ENCODE data around the gene CATSPERB. TPM values are rescaled to one million over a fixed set of nuclear protein-coding genes. Genes with fewer than 3 reads are reported as not detected.

Gene CATSPERB
- total RNA-seq, 2 donors from 2014 or later = 2.2 to 2.9 TPM

DNA sequence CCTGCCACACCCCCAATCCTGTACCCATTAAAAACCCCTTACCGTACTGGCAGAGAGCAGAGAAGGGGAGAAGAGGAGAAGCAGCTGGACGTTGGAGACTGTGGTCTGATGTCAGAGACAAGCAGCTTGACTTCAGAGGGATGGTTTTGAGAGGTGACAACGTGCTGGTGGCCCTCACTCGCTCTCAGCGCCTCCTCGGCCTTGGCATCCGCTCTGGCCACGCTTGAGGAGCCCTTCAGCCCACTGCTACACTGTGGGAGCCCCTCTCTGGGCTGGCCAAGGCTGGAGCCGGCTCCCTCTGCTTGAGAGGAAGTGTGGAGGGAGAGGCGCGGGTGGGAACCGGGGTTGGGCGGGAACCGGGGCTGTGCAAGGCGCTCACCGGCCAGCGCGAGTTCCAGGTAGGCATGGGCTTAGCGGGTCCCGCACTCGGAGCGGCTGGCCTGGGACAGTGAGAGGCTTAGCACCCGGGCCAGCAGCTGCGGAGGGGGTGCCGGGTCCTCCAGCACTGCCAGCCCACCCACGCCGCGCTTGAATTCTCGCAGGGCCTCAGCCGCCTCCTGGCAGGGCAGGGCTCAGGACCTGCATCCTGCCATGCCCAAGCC, 154.2 kb downstream of the CATSPERB start:
- Histone ChIP-seq H3K4me1 (no peaks in the 10 kb centered on the region), H3K27ac (no peak overlapping the region), H3K36me3 (no peaks in the 10 kb centered on the region), H3K27me3 (peaks cover 3% of the 10 kb centered on the region), H3K9me3 (no peaks in the 10 kb centered on the region), H3K4me3 (no peak overlapping the region), H3K9ac (ENCODE audit: low read depth in 2 of 2, low read length in 2 of 2) (no peak overlapping the region)
- no peak for DNase-seq
- intact Hi-C loops (cut with DNase I) = no loop called here
- TF ChIP-seq, protein P1, sequence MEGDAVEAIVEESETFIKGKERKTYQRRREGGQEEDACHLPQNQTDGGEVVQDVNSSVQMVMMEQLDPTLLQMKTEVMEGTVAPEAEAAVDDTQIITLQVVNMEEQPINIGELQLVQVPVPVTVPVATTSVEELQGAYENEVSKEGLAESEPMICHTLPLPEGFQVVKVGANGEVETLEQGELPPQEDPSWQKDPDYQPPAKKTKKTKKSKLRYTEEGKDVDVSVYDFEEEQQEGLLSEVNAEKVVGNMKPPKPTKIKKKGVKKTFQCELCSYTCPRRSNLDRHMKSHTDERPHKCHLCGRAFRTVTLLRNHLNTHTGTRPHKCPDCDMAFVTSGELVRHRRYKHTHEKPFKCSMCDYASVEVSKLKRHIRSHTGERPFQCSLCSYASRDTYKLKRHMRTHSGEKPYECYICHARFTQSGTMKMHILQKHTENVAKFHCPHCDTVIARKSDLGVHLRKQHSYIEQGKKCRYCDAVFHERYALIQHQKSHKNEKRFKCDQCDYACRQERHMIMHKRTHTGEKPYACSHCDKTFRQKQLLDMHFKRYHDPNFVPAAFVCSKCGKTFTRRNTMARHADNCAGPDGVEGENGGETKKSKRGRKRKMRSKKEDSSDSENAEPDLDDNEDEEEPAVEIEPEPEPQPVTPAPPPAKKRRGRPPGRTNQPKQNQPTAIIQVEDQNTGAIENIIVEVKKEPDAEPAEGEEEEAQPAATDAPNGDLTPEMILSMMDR (IDR thresholded peaks at IDR 0.05) = no peak

DNA sequence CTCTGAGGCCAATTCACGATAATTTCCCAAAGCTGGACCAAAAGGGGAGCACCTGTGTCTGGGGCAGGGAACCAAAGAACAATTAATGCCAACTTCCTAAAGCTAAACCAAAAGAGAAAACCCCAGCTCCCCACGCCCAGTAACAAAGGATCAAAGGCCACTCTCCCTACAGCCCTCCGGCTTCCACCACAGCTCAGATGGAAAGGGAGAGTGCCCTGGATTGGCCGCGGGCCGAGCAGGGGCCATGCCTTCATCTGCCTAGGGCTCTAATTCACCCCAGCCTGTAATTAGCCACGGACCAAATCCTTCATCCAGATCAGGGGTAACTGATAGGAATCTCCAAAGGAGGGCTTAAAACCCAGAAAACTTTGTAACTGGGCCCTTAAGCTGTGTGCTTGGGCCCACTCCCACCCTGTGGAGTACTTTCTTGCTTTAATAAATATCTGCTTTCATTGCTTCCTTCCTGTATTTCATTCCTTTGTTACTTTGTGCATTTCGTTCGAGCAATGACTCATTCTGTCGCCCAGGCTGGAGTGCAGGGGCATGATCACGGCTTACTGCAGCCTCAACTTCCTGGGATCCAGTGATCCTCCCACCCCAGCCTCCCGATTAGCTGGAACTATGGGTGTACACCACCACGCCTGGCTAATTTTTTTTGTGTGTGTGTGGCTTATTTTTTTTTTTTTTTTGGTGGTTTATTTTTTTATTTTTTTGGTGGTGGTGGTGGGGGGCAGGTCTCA, 156.2 kb downstream of the CATSPERB start:
- peaks cover 3% of the 10 kb centered on the region for H3K27me3 ChIP-seq
- H3K9me3 ChIP-seq = no peaks in the 10 kb centered on the region
- no peaks in the 10 kb centered on the region for H3K4me1 ChIP-seq
- H3K9ac ChIP-seq (ENCODE audit: low read depth in 2 of 2, low read length in 2 of 2) = no peak overlapping the region
- TF ChIP-seq, protein P1 (IDR thresholded peaks at IDR 0.05) = no peak
- H3K27ac ChIP-seq = no peak overlapping the region
- H3K4me3 ChIP-seq = no peak overlapping the region
- DNase-seq = peak; percentile 41
- no peaks in the 10 kb centered on the region for H3K36me3 ChIP-seq
- intact Hi-C loops (cut with DNase I) = no loop called here

DNA sequence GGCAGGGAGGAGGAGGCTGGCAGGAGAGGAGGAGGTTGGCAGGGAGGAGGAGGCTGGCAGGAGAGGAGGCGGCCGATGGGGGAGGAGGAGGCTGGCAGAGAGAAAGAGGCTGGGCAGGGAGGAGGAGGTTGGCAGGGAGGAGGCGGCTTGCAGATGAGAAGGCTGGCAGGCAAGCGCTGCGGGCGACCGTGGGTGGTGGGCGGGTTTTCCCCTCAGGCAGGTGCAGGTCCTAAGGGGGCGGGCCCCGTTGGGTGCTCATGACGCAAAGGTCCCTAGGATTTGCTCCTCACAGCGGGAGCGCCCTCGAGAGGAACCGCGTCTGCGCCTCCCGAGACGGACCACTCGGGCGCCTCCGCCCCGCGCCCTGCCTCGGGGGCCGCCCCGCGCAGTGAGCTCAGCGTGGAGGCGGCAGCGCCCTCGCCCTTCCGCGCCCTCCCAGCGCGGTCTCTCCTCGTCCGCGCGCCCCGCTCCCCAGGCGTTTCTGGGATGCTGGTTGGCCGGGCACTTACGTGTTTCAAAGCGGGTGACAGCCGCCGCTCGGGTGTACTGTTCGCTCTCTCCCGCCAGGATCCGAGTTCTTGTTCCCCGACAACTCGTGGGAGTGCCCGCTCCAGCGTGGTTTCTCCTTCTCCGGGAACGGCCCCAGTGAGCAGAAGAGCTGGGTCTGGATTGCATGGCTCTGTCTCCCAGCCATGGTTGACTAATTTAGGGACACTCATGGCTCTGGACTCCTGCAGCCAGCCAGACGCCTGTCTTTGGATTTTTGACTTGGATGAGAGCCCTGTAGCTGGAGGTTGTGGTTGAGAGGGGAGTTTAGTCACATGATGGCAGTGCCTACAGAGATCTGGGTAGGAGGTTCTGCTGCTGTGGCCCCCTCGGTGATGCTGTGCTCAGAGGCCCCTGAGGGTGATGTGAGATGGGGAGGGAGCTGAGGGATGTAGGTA, 157.7 kb downstream of the CATSPERB start:
- peak overlapping the region; percentile 41 for H3K4me3 ChIP-seq
- peak overlapping the region; percentile 47 to 51 for H3K9ac ChIP-seq (ENCODE audit: low read depth in 2 of 2, low read length in 2 of 2)
- no peaks in the 10 kb centered on the region for H3K4me1 ChIP-seq
- intact Hi-C loops (cut with DNase I) = no loop called here
- TF ChIP-seq, protein P1 (IDR thresholded peaks at IDR 0.05) = no peak
- H3K36me3 ChIP-seq = no peaks in the 10 kb centered on the region
- H3K9me3 ChIP-seq = no peaks in the 10 kb centered on the region
- peak; percentile 76 for DNase-seq
- peaks cover 3% of the 10 kb centered on the region for H3K27me3 ChIP-seq
- no peak overlapping the region for H3K27ac ChIP-seq

DNA sequence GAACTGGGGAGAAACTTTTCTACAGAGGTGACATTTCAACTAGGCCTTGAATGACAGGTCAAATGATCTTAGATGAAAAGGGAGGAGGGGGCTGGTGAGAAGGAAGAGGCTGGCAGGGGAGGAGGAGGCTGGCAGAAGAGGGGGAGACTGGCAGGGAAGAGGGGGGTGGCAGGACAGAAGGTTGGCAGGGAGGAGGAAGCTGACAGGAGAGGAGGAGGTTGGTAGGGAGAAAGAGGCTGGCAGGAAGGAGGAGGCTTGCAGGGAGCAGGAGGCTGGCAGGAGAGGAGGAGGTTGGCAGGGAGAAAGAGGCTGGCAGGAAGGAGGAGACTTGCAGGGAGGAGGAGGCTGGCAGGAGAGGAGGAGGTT, 158.4 kb downstream of the CATSPERB start:
- Histone ChIP-seq H3K4me1 (no peaks in the 10 kb centered on the region), H3K27me3 (peaks cover 3% of the 10 kb centered on the region), H3K4me3 (no peak overlapping the region), H3K9ac (ENCODE audit: low read depth in 2 of 2, low read length in 2 of 2) (no peak overlapping the region), H3K36me3 (no peaks in the 10 kb centered on the region), H3K9me3 (no peaks in the 10 kb centered on the region), H3K27ac (no peak overlapping the region)
- no peak for DNase-seq
- TF ChIP-seq, protein P1 (IDR thresholded peaks at IDR 0.05) = no peak
- intact Hi-C loops (cut with DNase I) = no loop called here

DNA sequence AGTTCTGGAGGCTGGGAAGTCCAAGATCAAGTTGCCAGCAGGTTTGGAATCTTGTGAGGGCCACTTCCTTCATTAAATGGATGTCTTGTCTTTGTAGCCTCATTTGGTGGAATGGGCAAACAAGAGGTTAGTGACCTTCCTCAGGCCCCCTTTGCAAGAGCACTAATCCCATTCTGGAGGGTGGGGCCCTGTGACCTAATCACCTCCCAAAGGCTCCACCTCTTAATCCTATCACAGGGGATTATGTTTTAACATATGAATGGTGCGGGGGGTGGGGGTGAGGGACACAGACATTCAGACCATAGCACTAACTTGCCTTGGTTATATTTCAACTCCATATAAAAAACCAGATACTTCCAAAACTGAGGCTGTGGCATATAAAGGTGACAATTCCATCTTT, 161.9 kb downstream of the CATSPERB start:
- no peaks in the 10 kb centered on the region for H3K36me3 ChIP-seq
- no peak overlapping the region for H3K4me3 ChIP-seq
- no peaks in the 10 kb centered on the region for H3K4me1 ChIP-seq
- DNase-seq = no peak
- H3K9me3 ChIP-seq = no peaks in the 10 kb centered on the region
- TF ChIP-seq, protein P1 (IDR thresholded peaks at IDR 0.05) = no peak
- no peak overlapping the region for H3K9ac ChIP-seq (ENCODE audit: low read depth in 2 of 2, low read length in 2 of 2)
- intact Hi-C loops (cut with DNase I) = no loop called here
- H3K27ac ChIP-seq = no peak overlapping the region
- H3K27me3 ChIP-seq = no peaks in the 10 kb centered on the region

Data from colonic mucosa (tissue), 4 donors.